Urothelium cell line (cell line): ENCODE results near the gene AQP5.

Experiments
- DNase-seq: peaks from one replicate; pipeline ENCODE4 v3.0.0; 2011; ENCODE audit warnings: low spot score, mixed read lengths
- FAIRE-seq: peaks from 2 replicates; lab custom pipeline; 2011; peaks lifted over from hg19 to GRCh38; lab: Jason Lieb, UNC

Gene AQP5

DNA sequence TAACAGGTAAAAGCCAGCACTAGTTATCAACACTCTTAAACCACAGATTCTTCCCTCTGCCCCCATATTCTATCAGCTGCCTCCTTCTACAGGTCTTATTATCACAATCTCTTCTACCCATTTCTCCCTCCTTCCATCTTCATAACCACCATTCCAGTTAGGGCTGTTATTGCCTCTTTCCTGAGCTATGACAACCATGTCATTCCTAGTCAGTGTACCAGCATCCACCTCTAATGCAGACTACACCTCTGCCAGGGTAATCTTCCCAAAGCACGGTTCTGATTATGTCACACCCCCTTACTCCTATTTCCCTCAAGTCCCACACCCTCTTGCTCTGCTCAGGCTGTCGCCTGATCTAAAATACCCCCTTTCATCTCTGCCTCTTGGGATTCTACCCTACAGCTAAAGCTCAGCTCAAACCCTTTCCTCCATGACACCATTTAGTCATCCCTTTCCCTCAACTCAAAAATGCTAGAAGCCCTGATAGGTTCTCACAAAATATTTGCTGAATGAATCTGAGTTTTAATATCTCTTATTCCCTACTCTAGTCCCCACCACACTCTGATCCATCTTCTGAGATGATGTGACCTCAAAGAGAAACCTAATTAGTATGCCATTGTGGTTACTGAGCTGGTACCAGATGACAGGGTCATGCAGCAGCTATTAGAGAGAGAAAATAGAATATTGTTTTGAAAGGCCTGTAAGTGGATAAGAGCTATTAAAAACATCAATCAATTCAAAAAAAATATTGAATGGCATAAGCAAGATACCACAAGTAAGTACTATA lies 51.9 kb downstream of the AQP5 start:
- FAIRE-seq (no peak), DNase-seq (no peak)

GRCh38 chr12:50014342-50014741 lies 52.7 kb downstream of the AQP5 start:
- FAIRE-seq, result no peak
- DNase-seq, result no peak
